HepG2 (cell line): ENCODE data around the gene MAN2A2. TPM values are rescaled to one million over a fixed set of nuclear protein-coding genes. Genes with fewer than 3 reads are reported as not detected.

Experiments
- BRCA1 ChIP-seq: sonication (generic); formaldehyde crosslinking; IDR thresholded peaks from 2 replicates; pipeline ENCODE4 v1.4.0; 2020; ENCODE audit warnings: missing genetic modification reagents
- ETV5 ChIP-seq: IDR thresholded peaks from 2 replicates; pipeline ENCODE4 v1.6.1; 2018; ENCODE audit warnings: missing biosample characterization, missing genetic modification reagents, inconsistent platforms, borderline replicate concordance
- EZH2 ChIP-seq: conservative IDR thresholded peaks from 2 replicates; pipeline ENCODE4 v1.6.1; 2012; ENCODE audit warnings: mild to moderate bottlenecking, low read depth, low read length, moderate library complexity
- FOXP1 ChIP-seq, 2 experiments: fragments of 450-650 bp in 1 of 2; IDR thresholded peaks; 2 replicates each; pipeline ENCODE4 v1.6.1; 2017 to 2018; ENCODE audit warnings: antibody characterized with exemption in 1 of 2
- GABPA ChIP-seq, 2 experiments: IDR thresholded peaks; 2 replicates each; pipeline ENCODE4 v1.6.1; 2011 to 2016; ENCODE audit warnings: low read depth in 2 of 2, low read length in 1 of 2, missing biosample characterization in 1 of 2, missing genetic modification characterization in 1 of 2
- GLI4 ChIP-seq: sonication (generic); formaldehyde crosslinking; IDR thresholded peaks from 2 replicates; pipeline ENCODE4 v1.5.1; 2020; ENCODE audit warnings: missing genetic modification reagents, mild to moderate bottlenecking, moderate library complexity, borderline replicate concordance
- HDAC2 ChIP-seq: sonication (generic); formaldehyde crosslinking; IDR thresholded peaks from 2 replicates; pipeline ENCODE4 v1.4.0; 2020; ENCODE audit warnings: missing genetic modification reagents
- NONO ChIP-seq, 2 experiments: fragments of 450-650 bp in 1 of 2; sonication (generic) in 1 of 2; formaldehyde crosslinking in 1 of 2; IDR thresholded peaks in 1 of 2; conservative IDR thresholded peaks in 1 of 2; 2 replicates each; pipeline versions ENCODE4 v1.6.1 to v1.8.0; 2017 to 2022; ENCODE audit warnings: mild to moderate bottlenecking in 1 of 2, missing genetic modification reagents in 1 of 2, moderate library complexity in 1 of 2
- PHF5A ChIP-seq: IDR thresholded peaks from one replicate; pipeline ENCODE4 v1.6.1; 2018; ENCODE audit warnings: low read depth, missing genetic modification reagents; ENCODE audit not compliant: unreplicated experiment
- RCOR2 ChIP-seq: IDR thresholded peaks from 2 replicates; pipeline ENCODE4 v1.6.1; 2016; ENCODE audit warnings: missing biosample characterization, missing genetic modification reagents
- RXRB ChIP-seq: IDR thresholded peaks from 2 replicates; pipeline ENCODE4 v1.6.1; 2016; ENCODE audit warnings: borderline replicate concordance, missing genetic modification reagents, missing compliant biosample characterization
- ZNF33A ChIP-seq: sonication (generic); formaldehyde crosslinking; IDR thresholded peaks from 2 replicates; pipeline ENCODE4 v1.5.1; 2020; ENCODE audit warnings: missing genetic modification reagents, mild to moderate bottlenecking, moderate library complexity, borderline replicate concordance
- ZNF383 ChIP-seq: sonication (generic); formaldehyde crosslinking; IDR thresholded peaks from 2 replicates; pipeline ENCODE4 v1.4.0; 2020; ENCODE audit warnings: missing genetic modification reagents, mild to moderate bottlenecking, borderline replicate concordance
- ZNF550 ChIP-seq: sonication (generic); formaldehyde crosslinking; IDR thresholded peaks from 2 replicates; pipeline ENCODE4 v1.4.0; 2020; ENCODE audit warnings: mild to moderate bottlenecking, missing genetic modification reagents, borderline replicate concordance
- ZNF563 ChIP-seq: sonication (generic); formaldehyde crosslinking; IDR thresholded peaks from 2 replicates; pipeline ENCODE4 v1.8.0; 2022; ENCODE audit warnings: mild to moderate bottlenecking, moderate library complexity, missing genetic modification reagents
- ZNF605 ChIP-seq: sonication (generic); formaldehyde crosslinking; IDR thresholded peaks from 2 replicates; pipeline ENCODE4 v1.8.0; 2022; ENCODE audit warnings: mild to moderate bottlenecking, missing genetic modification reagents
- ZNF724P ChIP-seq: sonication (generic); formaldehyde crosslinking; IDR thresholded peaks from 2 replicates; pipeline ENCODE4 v1.8.0; 2022; ENCODE audit warnings: missing genetic modification reagents, borderline replicate concordance
- ZNF768 ChIP-seq: sonication (generic); formaldehyde crosslinking; IDR thresholded peaks from 2 replicates; pipeline ENCODE4 v1.4.0; 2020; ENCODE audit warnings: missing genetic modification reagents
- polyA plus RNA-seq, 8 experiments: library from polyadenylated mRNA; depleted of rRNA in 3 of 8; stranded (reverse) in 7 of 8; unstranded in 1 of 8; fragments of >200 nt; fragmentation: Illumina TruSeq in 4 of 8; extraction: Trizol in 4 of 8; gene quantifications; 2 replicates each; pipeline versions ENCODE4 v1.2.1 to v1.2.3, GENCODE V29; 2011 to 2016; ENCODE audit warnings: low read depth in 4 of 8, missing spikeins in 1 of 8, mixed read lengths in 1 of 8; ENCODE audit not compliant: insufficient read depth in 1 of 8
- total RNA-seq, 5 experiments: library from RNA; depleted of rRNA; stranded (reverse); fragments of >200 nt; fragmentation: Illumina TruSeq; extraction: Trizol; gene quantifications; 2 replicates each; pipeline ENCODE4 v1.2.3, GENCODE V29; 2016; ENCODE audit warnings: low read depth in 1 of 5
- TF ChIP-seq, protein P1 (sequence below): sonication (generic); formaldehyde crosslinking; IDR thresholded peaks from 2 replicates; pipeline ENCODE4 v1.4.0; 2020; ENCODE audit warnings: missing genetic modification reagents, borderline replicate concordance
- TF ChIP-seq, protein P2 (sequence below): sonication (generic); formaldehyde crosslinking; IDR thresholded peaks from 2 replicates; pipeline ENCODE4 v1.8.0; 2022; ENCODE audit warnings: mild to moderate bottlenecking, missing genetic modification reagents
- TF ChIP-seq, protein P3 (sequence below): IDR thresholded peaks from 2 replicates; pipeline ENCODE4 v1.4.0; 2020; ENCODE audit warnings: mild to moderate bottlenecking, missing genetic modification reagents

MAN2A2 gene
- total and polyA plus RNA-seq, 2 of the 13 experiments (the other 11 are each of a cell fraction or from before 2014, with no cell fraction given): 17.5 to 51.5 TPM

DNA sequence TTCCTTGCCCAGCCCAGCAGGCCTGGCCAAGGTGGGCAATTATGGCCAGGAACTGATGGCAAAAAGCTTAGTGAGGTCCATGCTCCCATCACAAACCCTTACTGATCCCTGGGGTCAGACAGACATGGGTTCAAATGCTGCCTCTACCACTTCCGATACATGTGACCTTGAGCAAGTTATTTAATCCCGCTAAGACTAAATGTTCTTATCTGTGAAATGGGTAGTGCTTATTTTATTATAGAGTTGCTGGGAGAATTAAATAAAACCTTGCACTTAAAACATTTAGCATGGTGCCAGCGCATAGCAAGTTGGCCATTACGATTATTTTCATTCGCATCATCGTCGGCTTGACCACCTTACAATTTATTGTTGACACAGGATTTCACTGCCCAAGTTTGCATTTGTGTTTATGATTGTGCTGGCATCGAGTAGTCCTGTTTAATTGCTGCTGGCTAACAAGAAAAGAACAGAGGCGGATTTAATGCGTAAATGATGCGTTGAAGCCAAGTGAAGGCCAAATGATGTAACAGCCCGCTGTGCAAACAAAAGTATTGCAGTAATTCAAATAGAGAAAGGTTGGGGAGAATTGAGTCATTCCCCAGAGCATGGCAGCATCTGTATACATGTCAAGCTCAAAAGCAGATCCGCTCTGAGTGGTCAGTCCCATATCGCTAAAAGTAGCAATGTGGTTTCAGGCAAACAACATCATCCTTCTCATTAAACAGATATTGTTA is 42.0 kb upstream of the MAN2A2 start (continued):
- TF ChIP-seq, protein P1, sequence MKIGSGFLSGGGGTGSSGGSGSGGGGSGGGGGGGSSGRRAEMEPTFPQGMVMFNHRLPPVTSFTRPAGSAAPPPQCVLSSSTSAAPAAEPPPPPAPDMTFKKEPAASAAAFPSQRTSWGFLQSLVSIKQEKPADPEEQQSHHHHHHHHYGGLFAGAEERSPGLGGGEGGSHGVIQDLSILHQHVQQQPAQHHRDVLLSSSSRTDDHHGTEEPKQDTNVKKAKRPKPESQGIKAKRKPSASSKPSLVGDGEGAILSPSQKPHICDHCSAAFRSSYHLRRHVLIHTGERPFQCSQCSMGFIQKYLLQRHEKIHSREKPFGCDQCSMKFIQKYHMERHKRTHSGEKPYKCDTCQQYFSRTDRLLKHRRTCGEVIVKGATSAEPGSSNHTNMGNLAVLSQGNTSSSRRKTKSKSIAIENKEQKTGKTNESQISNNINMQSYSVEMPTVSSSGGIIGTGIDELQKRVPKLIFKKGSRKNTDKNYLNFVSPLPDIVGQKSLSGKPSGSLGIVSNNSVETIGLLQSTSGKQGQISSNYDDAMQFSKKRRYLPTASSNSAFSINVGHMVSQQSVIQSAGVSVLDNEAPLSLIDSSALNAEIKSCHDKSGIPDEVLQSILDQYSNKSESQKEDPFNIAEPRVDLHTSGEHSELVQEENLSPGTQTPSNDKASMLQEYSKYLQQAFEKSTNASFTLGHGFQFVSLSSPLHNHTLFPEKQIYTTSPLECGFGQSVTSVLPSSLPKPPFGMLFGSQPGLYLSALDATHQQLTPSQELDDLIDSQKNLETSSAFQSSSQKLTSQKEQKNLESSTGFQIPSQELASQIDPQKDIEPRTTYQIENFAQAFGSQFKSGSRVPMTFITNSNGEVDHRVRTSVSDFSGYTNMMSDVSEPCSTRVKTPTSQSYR (CRISPR knock-in tag): peak; percentile 45; the same call in 1 of the 2 replicates
- no peak for TF ChIP-seq ZNF383
- TF ChIP-seq PHF5A (CRISPR knock-in tag): no peak
- no peak for TF ChIP-seq ZNF768
- no peak for TF ChIP-seq GABPA (IDR thresholded peaks at IDR 0.05; ENCODE audit: low read depth, low read length)
- TF ChIP-seq GABPA (CRISPR knock-in tag; IDR thresholded peaks at IDR 0.05; ENCODE audit: low read depth): 0 out of 2 replicates have a peak, but pooled peaks have one; percentile 7
- TF ChIP-seq ZNF605: no peak
- no peak for TF ChIP-seq GLI4 (CRISPR knock-in tag)
- no peak for TF ChIP-seq BRCA1 (CRISPR knock-in tag)
- no peak for TF ChIP-seq ZNF724P (CRISPR knock-in tag)
- no peak for TF ChIP-seq EZH2
- no peak for TF ChIP-seq ZNF550 (CRISPR knock-in tag)
- TF ChIP-seq, protein P2, sequence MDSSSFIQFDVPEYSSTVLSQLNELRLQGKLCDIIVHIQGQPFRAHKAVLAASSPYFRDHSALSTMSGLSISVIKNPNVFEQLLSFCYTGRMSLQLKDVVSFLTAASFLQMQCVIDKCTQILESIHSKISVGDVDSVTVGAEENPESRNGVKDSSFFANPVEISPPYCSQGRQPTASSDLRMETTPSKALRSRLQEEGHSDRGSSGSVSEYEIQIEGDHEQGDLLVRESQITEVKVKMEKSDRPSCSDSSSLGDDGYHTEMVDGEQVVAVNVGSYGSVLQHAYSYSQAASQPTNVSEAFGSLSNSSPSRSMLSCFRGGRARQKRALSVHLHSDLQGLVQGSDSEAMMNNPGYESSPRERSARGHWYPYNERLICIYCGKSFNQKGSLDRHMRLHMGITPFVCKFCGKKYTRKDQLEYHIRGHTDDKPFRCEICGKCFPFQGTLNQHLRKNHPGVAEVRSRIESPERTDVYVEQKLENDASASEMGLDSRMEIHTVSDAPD: no peak
- peak; percentile 79 for TF ChIP-seq HDAC2 (CRISPR knock-in tag)
- TF ChIP-seq RXRB: peak; percentile 91
- TF ChIP-seq, protein P3, sequence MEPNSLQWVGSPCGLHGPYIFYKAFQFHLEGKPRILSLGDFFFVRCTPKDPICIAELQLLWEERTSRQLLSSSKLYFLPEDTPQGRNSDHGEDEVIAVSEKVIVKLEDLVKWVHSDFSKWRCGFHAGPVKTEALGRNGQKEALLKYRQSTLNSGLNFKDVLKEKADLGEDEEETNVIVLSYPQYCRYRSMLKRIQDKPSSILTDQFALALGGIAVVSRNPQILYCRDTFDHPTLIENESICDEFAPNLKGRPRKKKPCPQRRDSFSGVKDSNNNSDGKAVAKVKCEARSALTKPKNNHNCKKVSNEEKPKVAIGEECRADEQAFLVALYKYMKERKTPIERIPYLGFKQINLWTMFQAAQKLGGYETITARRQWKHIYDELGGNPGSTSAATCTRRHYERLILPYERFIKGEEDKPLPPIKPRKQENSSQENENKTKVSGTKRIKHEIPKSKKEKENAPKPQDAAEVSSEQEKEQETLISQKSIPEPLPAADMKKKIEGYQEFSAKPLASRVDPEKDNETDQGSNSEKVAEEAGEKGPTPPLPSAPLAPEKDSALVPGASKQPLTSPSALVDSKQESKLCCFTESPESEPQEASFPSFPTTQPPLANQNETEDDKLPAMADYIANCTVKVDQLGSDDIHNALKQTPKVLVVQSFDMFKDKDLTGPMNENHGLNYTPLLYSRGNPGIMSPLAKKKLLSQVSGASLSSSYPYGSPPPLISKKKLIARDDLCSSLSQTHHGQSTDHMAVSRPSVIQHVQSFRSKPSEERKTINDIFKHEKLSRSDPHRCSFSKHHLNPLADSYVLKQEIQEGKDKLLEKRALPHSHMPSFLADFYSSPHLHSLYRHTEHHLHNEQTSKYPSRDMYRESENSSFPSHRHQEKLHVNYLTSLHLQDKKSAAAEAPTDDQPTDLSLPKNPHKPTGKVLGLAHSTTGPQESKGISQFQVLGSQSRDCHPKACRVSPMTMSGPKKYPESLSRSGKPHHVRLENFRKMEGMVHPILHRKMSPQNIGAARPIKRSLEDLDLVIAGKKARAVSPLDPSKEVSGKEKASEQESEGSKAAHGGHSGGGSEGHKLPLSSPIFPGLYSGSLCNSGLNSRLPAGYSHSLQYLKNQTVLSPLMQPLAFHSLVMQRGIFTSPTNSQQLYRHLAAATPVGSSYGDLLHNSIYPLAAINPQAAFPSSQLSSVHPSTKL (CRISPR knock-in tag): peak; percentile 96
- TF ChIP-seq ETV5 (CRISPR knock-in tag): 0 out of 2 replicates have a peak, but pooled peaks have one; percentile 35
- no peak for TF ChIP-seq NONO (IDR thresholded peaks at IDR 0.05)
- TF ChIP-seq NONO (CRISPR knock-in tag; conservative IDR thresholded peaks at IDR 0.05): peak; percentile 60
- no peak for TF ChIP-seq ZNF33A (CRISPR knock-in tag)
- no peak for TF ChIP-seq ZNF563 (CRISPR knock-in tag)
- TF ChIP-seq RCOR2: peak; percentile 78
- TF ChIP-seq FOXP1 (IDR thresholded peaks at IDR 0.05): no peak
- TF ChIP-seq FOXP1 (CRISPR knock-in tag; IDR thresholded peaks at IDR 0.05): peak; percentile 82
